CD4-positive, alpha-beta T cell treated with Interferon alpha-2 for 1 hour (primary cell): ENCODE results near the gene ATAD2B.

Experiments used
- DNase-seq, 2 donors: peaks; one replicate each; pipeline ENCODE4 v3.0.0-alpha.2; 2020 to 2022

Gene ATAD2B

DNA sequence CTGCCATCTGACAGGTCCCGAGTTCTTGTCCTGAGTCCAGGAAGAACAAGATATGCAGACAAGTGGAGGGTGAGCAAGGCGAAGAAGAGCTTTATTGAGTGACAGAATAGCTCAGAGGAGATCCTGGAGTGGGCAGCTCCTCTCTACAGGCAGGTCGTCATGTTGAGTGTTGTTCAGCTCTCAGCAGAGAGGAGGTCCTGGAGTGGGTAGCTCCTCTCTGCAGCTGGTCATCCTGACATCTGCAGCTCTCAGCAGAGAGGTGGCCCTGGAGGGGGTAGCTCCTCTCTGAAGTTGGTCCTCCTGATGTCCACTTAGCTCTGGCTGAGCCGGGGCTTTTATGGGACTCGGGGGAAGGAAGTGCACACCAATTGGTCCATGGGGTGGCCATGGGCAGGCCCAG is 90.4 kb downstream of the ATAD2B start:
- DNase-seq = no peak

DNA sequence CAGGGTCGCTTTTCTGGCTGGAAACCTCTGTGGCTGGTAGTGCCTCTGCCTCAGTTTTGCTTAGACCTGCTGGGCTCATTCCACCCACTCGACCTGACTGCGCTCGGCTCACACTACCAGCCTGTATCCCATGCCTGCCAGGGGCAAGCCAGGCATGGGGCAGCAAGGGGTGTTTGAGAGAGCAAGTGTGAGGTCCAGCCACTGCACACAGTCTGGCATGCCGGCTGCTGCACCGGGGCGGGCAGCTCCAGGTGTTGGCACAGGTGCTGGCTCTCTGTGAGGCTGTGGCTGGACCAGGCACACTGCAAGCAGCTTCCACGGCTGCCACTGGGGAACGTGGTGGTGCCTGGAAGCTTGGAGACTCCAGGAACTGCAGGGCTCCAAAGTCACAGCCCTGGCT is 90.9 kb downstream of the ATAD2B start:
- no peak for DNase-seq

DNA sequence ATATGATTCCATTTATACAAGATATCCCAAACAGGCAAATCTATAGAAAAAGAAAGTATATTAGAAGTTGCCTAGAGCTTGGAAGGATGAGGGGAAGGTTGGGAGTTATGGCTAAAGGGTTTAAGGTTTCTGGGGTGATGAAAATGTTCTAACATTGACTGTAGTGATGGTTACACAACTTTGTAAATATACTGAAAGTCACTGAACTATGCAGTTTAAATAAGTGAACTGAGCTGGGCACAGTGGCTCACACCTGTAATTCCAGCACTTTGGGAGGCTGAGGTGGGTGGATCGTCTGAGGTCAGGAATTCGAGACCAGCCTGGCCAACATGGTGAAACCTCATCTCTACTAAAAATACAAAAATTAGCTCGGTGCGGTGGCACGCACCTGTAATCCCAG is 91.5 kb downstream of the ATAD2B start:
- no peak for DNase-seq

DNA sequence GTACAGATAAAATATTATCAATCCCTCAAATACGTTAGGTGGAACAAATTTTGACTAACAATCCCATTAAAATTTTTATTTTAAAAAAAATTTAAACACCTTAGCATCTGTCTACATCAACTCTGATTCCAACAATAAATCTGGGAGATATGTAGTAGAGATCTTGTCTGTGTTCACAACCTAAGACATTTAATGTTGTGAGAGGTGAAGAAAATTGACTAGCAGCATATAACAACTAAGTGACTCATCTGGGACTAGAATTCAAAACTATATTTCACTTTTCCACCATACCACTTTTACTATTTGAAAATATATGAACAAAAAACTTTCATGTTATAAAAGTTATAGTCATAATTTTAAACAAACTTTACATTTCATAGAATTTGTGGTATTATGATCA is 97.9 kb downstream of the ATAD2B start:
- no peak for DNase-seq

DNA sequence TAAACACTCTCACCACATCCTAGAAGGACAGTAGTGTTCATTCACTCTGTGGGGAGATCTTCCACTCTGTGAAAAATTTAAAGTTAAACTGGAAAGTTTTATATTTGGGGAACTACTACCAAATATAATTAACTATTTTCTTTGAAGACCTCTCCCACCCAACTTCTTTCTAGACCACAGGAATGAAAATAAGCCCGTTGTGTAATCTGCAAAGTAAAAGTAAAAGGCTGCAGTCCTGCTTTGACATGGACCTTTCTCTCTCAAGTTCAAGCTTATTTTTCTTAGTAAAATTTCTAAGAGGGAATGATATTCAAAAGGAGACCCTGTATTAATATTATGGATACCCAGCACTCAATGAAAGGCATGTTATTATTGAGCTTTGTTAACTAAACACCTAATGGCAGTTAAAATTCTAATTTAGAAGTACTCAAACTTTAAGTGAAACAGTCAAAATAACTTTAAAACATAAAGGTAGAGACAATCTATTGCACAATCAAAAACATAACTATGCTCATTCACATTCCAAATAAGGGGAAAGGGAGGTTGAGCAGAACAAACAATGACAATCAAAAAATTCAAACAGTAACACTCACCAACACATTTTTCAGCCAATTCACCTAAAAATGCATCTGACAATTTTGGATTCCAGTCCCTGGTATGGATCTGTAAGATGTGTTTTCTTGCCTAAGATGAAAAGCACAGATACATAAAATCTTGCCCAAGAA is 98.5 kb downstream of the ATAD2B start:
- DNase-seq = no peak

DNA sequence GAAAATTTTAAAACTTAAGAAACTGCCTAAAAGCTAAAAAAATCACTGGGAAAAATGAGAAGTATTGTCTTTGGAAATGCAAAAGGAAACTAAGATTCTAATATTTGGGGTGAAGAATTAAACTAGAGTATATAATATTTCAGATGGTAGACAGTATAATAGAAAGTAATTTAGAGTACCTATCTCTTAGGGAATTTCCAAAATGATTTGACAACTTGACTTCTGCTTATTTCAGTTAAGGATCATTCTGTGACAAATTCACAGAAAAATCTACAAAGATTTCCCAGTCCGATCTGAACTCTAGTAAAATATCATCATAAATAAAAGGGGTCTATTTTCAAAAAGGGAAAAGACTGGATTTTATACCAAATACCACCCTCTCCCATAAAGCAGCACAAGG is 99.6 kb downstream of the ATAD2B start:
- no peak for DNase-seq

DNA sequence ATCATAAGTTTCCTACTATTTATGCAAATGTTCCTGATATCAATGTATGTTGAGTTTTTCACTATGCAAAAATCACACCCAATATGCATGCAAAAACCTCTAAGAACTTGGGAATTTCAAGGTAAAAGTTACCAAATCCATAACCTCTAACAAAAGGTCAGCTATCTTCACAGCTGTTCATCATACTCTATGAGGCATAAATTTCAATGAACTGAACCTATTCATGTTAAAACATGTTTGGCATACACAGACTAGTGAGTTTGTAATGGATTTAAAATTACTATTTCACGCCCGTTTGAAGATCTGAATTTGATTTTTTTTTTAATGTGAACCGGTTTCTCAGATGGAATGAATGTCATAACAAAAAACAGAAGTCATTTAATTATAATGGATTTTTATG is 100.2 kb downstream of the ATAD2B start:
- no peak for DNase-seq

DNA sequence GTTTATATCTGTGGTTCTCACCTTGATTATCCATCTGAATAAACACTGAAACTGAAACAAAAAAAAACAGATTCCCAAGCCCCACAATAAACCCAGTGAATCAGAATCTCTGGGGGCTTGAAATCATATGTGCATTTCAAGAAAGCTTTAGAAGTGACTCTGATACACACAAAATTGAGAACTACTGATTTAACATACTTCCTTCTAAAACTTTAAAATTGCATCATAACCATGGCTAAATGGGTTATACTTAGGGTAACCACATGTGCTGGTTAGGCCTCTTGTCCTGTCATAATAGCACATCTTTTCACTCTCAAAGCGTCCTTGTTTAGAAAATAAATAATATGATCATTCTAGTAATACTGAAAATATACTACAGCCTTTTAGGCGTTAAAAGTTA is 100.9 kb downstream of the ATAD2B start:
- DNase-seq = no peak

DNA sequence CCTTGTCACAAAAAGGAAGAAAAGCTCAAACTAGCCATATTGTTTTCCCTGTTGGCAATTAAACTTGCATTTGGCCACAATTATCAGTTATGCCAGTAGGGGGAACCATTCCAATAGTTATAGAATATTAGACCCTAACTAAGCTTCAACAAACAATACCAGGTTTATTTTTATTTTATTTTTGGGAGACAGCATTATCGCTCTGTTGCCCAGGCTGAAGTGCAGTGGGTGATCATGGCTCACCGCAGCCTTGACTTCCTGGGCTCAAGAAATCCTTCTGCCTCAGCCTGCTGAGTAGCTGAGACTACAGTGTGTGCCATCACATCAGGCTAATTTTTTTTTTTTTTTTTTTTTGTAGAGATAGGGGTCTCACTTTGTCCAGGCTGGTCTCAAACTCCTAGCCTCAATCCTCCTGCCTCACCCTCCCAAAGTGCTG is 102.1 kb downstream of the ATAD2B start:
- peak in 1 of 2 donors; percentile 69 for DNase-seq

DNA sequence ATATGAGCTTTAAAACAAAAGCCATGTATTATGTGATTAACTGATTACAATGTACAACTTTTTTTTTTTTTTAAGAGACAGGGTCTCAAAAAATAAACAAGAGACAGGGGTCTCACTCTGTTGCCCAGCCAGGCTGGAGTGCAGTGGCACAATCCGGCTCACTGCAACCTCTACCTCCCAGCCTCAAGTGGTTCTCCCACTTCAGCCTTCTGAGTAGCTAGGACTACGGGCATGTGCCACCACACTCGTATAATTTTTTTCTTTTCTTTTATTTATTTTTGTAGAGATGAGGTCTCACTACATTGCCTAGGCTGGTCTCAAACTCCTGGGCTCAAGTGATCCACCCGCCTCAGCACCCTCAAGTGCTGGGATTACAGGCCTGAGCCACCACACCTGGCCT is 103.1 kb downstream of the ATAD2B start:
- no peak for DNase-seq

DNA sequence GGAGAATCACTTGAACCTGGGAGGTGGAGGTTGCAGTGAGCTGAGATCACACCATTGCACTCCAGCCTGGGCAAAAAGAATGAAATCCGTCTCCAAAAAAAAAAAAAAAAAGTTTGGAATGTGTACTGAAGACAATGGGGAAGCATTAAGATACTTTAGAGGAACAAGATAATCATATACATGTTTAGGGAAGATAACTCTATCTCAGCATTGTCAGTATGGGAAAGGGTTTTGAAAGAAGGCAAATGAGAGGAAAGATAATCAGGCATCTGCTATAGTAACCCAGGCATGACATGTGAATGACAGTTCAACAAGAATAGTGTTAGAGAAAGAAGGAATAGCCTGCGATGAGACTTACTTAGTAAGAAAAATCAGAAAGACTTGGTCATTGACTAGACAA is 112.0 kb downstream of the ATAD2B start:
- no peak for DNase-seq

DNA sequence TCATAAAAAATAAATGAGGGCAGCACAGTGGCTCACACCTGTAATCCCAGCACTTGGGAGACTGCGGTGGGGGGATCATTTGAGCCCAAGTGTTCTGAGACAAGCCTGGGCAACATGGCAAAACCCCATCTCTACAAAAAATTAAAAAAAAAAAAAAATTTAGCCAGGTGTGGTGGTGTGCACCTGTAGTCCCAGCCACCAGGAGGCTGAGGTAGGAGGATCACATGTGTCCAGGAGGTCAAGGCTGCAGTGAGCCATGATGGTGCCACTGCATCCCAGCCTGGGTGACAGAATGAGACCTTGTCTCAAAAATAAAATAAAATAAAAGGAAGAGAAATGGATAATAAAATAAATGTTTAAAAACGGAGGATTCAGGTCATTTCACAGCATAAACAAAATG is 113.5 kb downstream of the ATAD2B start:
- DNase-seq = no peak

DNA sequence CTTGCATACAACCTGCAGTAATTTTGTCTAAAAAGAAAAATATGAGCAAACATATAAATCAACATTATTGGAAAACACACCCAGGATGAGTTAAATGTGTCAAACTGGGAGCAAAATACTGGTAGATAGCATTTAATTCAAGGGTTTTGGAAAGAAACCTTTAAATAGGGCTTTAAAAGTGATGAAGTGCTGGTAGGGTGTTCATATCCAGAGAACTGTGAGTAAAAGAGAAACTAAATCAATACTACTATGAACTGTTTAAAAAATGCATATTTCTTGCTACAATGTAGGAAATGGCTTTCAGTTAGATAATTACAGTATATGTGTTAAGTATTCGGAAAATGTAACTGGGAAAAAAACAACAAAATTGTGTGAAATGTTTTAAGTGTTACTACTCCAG is 117.8 kb downstream of the ATAD2B start:
- no peak for DNase-seq

DNA sequence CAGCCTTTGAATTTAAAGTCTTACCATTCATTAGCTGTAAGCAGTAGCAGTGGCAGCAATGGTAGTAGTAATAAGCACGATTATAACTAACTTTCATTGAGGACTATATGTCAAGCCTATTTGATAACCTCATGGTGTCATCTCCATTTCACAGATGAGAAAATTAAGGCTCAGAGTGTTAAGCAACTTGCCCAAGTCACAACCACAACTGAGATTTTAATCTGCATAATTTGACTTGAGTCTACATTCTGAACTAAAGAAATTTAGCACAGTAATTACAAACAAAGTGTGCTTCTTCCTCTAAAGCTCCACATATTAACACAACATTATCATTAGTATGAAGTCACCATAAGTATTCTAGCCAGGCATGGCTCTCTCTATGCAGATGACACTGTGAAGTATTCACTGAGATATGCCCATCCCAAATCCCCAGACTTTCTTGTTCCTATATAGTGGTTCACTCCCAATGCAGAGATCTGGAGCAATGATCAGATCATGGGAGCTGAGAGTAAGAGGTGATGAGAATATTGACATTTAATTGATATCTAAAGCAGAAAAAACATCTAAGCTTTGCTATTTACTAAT is 120.2 kb downstream of the ATAD2B start:
- DNase-seq = no peak

DNA sequence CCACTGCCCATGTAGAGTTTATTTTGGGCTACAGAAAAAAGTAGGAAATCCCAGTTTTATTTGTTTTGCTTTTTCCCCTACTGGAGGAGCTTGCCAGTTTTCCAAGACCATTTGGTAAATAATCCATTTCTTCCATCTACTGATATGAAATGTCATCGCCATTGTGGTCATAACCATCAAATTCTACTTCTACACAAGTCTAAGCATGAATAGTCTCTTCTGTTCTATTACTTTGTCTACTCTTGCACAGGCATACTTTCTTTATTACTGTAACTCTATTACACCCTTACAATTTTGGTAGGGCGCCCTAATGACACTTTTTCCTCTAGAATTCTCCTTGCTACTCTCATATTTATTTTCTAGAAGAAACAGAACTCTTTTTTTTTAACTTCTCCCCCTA is 120.7 kb downstream of the ATAD2B start:
- no peak for DNase-seq

DNA sequence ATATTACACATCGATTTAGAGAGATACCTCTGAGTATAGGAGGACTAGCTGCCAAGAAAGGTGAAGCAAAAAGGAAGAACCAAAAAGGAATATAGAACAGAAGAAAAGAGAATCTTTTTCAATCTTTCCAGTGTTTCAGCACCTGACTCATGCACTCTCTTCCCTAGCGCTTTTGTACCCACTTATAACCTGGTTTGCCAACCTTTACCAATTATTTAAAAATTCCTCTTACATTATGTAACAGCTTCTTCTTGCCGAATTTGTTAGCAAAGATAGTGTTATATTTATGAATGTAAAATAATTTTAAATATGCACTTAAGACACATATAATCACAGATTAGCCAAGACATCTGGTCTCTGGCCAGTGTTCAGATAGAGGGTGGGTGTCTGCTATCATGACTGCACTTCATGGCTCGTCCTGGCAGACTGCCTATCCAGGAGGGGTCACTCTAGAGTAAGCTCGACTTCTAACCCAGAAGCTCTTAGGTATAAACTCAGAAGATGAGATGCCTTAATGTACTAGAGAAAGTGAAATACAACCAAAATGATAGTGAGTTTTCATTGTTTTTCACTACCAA is 122.9 kb downstream of the ATAD2B start:
- no peak for DNase-seq

DNA sequence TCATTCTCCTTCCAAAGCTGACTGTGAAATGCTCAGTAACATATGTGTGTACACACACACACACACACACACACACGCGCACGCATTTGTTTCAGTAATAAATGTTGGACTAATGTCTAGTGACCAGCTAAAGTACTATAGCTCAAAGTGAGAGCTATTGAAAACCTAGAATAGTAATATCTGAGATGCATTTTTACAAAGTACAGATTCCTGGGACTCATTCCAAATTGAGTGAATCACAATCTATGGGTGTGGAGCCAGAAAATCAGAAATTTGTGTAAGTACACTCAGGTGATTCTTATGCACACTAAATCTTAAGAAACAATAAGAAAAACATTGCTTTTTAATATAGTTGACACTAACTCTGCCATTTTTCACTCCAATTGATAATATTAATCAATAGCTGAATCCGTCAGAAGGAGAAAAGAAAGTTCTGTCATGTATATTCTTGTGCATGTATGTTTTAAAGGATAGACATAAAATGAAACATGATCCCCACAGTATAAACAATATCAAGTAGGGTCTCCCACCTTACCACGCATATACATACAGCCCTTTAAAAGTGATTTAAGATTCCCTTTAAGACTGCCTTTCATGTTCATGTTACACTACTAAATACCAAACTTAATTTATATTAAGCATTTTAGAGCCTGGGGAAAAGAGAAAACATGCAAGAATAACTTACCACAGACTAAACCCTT is 123.5 kb downstream of the ATAD2B start:
- no peak for DNase-seq

DNA sequence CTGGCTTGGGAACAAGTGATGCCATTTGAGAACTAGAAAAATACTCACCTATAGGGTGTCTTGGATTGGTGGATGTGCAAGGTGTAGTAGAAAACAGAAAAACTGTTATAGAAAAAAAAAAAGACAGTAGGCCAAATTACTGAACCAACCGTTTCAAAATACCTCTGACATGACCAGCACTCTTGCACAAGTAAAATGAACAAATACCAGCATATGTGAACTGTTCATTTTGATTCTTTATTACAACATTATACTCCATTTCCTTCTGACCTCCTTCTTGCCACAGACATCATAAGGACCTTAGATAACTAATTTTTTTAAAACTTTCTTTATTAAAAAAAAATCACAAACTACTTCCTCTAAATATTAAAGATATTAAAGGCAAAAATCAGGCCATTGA is 125.5 kb downstream of the ATAD2B start:
- no peak for DNase-seq

DNA sequence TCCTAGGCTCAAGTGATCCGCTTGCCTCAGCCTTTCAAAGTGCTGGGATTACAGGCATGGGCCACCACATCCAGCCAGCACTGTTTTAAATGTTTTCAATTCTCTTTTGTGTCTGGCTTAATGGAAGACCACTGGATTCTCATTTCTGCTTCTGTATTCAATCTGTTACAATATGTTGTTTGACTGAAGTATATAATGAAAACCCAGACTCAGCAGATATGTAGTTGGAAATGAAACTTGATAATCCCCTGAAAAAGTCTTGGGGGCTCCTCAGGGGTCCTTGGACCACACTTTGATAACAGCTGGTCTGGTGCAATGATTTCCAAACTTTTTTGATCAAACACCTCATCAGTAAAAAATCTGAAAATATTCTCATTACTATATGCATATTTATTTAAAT is 132.7 kb downstream of the ATAD2B start:
- no peak for DNase-seq

DNA sequence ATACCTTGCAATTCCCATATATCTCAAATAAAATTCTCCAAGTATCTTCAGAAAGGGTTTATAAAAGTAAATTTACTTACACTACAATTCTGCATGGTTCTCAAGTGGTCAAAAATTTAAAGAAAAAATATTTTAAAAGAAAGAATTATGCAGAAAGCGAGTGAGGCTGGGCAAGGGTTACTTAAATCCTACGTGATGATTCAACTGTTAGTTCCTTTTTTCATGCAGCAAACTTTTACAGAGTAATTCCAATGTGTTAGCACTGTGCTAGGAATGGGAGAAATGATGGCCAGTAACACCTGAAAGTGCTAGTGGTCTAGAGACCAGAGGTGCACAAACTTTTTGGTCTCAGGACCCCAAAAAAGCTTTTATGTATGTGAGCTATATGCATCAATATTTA is 133.4 kb downstream of the ATAD2B start:
- DNase-seq = no peak

DNA sequence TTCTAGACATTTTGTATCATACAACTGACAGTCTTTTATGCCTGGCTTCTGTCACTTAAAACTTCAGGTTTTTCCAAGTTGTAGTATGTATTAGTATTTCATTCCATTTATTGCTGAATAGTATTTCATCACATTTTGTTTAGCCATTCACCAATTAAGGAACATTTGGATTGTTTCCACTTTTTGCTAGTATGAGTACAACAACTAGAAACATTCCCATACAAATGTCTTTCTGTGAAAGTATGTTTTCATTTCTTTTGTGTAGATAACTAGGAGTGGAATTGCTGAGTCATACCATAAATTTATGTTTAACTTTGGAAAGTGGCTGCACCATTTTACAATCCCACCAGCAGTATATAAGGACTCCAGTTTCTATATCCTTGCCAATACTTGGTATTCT is 135.9 kb downstream of the ATAD2B start:
- no peak for DNase-seq

DNA sequence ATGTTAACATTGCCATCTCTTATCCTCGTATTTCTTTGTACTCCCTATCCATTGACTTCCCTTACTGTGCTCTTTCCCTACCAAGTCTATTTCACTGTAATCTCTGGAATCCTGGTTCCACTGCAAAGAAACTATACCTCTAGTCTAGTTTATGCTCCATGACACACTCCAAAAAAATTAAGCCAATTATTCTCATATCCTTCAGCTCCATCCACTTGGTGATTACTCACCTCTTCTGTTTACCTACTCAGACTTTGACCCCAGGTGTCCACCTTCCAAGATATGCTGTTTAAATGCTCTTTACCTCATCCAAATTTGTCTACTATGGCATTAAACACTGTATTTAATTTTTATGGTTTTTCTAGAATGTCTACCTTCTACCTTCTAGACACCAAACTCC is 137.9 kb downstream of the ATAD2B start:
- DNase-seq = no peak

DNA sequence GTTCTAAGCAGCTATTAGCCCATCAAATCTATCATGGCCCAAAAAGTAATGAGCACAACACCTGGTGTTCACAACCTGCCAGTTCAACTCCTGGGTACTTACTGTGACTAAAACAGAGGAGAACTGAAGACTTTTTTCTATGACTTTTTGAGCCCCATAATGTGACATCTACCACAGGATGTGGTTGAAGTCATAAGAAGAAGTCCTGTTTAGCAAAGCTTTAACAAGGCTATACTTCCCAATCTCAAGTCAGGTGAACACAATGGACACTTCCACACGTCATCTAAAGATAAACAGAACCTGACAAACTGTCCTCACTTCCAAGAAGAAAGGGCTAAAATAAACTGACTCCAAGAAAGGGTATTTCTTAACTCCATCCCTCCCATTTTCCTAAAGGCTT is 138.8 kb downstream of the ATAD2B start:
- DNase-seq = peak in 1 of 2 donors; percentile 34

DNA sequence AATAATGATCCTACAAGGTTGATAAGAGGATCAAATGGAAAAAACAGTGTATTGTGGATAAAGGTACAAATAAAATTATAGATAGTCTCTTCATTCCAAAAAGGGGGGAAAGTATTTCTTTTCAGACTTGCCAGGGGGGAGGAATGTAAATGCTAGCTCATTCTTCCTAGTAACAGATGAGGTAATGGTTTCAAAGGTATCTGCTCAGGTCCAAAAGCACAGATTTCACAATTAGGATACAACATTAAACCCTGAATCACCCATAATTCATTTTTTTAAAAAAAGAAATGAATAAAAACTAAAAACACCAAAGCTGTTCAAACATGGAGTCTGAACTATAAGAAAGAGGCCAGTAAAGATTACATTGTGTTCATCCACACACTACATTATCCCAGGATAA is 142.0 kb downstream of the ATAD2B start:
- no peak for DNase-seq
